Urothelium cell line (cell line): Measurements from ENCODE around the gene GRID1.

Source experiments
- DNase-seq: peaks from one replicate; pipeline ENCODE4 v3.0.0; 2011; ENCODE audit warnings: low spot score, mixed read lengths
- FAIRE-seq: peaks from 2 replicates; lab custom pipeline; 2011; peaks lifted over from hg19 to GRCh38; lab: Jason Lieb, UNC

GRID1 gene

DNA sequence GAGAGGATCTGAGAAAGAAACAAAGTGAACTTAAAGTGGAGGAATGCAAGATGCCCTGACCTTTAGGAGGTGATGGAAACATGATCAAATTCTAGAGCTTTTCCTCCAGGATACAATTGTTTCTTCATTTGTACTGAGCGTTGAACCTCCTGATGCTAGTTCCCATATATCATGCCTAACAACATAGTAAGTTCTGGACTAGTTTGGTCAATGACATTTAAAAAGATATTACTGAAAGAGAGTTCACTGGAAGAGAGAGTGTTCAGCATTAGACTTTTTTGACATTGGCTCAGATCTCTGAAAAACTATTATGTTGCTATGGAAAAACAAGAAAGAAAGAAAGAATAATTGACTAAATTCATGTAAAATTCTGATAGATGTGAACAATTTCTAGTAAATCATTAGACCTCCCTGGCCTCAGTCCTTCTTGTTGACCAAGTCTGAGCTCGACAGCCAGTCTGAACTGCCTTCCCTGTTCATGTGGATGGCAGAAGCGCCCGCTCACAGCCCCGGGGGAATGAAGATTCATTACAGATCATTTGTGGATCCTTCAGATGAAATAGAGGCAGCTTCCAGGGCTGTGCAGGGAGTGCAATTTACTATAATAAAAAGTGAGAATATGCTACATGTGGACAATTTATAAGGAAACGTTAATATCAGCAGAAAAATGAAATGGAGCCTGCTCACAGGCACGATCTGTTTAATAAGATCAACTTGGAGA lies 442.1 kb downstream of the GRID1 start:
- DNase-seq (no peak), FAIRE-seq (no peak)

DNA sequence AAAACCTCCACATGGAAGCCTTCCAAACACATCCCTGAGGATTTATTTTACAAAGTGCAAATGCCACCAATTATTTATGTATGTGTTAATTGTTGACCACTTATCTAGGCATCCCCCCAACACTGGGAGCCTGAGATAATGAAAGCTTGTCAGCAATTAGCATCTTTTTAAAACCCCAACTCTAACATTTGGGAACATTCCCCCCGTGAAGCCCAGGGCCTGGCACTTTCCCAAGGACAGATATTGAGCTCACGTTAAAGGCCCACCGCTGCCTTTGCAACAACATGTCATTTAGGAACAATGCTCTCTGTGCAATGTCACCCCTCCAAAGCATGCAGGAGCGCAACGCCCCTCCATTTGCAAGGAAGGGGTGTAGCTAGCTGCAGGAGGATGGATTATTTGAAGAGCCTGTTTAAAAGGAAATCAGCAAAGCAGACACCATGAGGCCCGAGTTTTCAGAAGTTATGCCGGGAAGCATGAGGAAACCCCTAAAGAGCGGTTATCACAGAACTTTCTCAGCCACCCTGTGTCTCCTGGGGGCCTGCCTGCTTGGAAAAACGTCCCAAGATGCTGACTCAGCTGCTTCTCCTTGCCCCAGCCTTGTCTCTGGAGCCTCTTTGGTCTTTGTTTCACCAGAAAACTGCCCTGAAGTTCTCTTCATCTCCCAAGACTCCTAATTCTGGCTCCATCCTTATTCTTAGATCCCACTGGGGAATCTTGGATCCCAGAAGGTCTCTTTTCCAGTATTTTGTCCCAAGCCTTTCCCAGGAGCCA lies 444.1 kb downstream of the GRID1 start:
- DNase-seq, result no peak
- no peak for FAIRE-seq

DNA sequence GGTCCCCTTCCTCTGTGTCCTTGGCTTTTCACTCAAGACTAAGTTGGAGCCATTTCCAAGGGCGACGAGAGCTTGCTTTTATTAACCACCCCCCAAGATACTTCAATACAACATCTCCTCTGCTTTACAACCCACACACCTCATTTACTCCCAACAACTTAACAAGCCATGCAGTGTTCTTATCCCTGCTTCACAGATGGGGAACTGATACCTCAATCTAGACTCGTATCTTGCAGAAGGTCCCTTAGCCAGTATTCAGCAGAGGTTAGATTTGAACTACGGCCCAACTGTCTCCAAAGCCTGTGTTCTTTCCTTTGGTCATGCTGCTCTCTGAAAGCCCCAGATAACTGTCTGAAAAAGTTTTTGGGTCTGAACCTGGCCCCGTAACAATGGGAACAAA lies 444.8 kb downstream of the GRID1 start:
- no peak for FAIRE-seq
- DNase-seq, result no peak

DNA sequence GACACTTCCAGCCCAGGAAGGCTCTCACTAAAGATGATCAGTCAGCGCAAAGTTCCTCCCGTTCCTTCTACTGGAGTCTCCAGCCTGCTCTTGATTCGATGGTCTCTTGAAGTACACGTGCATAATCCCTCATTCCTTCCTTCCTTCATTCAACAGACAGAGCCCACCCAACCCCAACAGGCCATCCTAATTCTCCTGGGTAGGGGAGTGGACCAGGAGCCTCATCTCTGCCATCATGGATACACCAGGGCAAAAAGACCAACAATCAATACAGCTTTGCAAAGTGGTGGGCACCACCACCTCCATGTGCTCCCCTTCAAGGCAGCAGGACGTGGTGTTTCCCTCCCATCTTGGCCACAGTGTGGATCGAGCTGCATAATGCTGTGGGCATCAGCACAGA lies 446.3 kb downstream of the GRID1 start:
- FAIRE-seq (no peak), DNase-seq (no peak)

GRCh38 chr10:85919491-85920021 lies 447.0 kb downstream of the GRID1 start:
- DNase-seq, result no peak
- no peak for FAIRE-seq

DNA sequence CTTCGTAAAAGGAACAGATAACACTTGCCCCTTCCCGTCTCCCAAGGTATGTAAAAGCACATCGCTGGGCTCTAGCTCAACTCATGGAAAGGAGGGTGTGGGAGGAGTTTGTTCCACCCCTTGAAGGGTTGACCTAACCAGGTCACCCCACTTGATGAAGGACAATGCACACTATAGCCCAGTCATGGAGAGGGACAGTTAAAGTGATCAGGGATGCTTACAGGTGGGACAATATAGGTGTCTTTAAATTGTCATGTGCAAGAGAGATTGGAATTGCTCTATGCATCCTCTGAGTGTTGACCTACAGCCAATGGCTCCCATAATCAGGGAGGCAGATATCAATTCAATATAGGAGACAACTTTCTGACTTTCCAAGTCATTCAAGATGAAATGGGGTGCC lies 448.2 kb downstream of the GRID1 start:
- DNase-seq (no peak), FAIRE-seq (no peak)

DNA sequence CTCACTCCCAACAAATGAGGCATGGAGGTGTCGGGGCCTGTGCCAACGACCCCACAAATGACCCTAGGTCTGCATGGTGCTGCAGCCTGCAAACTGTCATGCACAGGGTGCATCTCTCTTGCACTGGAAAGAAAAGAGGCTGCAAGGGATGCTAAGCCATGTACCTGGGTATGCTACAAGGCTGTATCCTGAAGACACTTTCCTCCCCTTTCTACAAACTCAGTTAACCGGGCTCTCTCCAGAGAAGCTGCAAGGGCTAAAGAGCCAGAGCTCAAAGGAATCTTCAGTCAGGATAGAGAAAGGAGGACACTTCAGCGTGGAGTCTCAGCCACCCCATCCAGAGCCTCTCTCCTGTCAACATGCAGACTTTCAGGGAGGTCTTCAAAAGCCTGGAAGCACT lies 449.0 kb downstream of the GRID1 start:
- DNase-seq (no peak), FAIRE-seq (no peak)

DNA sequence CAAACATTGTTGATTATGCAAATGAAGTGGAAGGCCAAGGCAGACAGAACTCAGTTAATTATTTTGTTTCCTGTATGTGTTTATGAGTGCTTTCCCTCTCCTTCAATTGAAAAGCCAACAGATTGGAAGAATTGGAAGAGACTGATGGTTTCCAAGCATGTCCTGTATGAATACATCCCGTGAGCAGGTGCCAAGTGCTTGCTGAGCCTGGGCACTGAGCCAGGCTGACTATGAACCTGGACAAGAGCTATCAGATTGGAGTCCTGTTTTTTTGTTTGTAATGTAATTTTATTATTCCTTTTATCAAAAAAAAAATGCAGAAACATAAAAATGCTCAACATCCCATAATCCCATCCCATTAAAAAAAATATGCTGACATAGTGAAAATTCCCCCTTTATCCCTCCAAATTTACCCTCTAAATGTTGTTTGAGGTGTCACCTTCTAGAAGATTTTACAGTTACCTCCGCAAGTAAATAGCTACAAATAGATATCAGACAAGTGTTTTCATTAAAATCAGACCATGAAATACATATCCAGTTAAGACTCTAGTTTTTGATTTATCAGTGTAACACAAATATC lies 449.5 kb downstream of the GRID1 start:
- DNase-seq (no peak), FAIRE-seq (no peak)

DNA sequence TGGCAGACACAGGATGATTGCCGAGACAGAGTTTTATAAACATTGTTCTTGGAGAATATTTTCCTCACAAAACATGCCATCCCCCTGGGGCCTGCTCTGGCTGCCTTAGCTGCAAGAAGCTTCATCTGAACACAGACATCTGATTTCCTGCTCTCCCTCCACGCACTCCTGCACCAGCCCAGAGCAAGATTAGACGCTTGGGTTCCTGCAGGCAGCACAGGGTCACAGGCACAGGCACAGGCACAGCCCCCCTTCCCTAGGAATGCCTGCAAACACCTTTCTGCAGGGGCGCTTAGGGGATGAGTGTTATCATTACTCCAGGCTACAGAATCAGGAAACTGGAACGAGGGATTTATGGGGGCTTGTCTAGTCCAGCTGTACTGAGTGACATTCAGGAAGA lies 450.3 kb downstream of the GRID1 start:
- no peak for FAIRE-seq
- no peak for DNase-seq

DNA sequence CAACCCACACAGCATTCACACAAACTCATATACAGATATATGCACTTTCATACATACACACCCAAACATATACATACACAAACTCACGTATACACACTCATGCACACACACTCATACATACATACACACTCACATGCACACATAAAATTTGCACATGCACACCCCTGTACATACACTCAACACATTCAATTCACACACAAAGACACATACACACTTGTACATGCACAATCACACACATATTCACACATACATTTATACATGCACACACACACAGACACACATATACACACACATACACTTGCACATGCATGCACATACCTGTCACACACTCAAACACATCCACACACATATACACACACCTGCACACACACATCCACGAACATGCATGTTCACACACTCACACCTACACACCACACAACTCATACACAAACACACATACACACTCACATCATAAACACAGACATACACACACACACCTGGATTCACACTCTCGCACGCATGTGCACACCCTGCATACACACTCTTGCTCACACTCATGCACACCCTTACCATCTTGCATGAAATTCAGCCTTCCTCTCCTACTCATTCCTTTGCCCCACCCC lies 451.2 kb downstream of the GRID1 start:
- FAIRE-seq (peak; percentile 86), DNase-seq (no peak)

- FAIRE-seq, result no peak
- no peak for DNase-seq
Measured at GRCh38 chr10:85914720-85915119, 451.9 kb downstream of the GRID1 start.

GRCh38 chr10:85908462-85908861 lies 458.1 kb downstream of the GRID1 start:
- no peak for FAIRE-seq
- no peak for DNase-seq

DNA sequence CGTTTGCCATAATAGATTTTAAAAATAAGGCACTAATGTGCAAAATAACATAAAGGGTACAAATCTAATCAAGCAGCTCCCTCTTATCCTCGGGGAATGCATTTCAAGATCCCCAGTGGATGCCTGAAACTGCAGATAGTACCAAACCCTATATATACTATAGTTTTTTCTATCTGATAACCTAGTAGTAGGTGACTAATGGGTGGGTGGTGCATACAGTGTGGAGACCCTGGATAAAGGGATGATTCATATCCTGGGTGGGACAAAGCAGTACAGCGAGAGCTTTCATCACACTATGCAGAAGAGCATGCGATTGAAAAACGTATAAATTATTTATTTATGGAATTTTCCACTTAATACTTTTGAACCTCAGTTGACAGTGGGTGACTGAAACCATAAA lies 464.5 kb downstream of the GRID1 start:
- DNase-seq (no peak), FAIRE-seq (no peak)

GRCh38 chr10:85901599-85901998 lies 465.0 kb downstream of the GRID1 start:
- DNase-seq, result no peak
- FAIRE-seq, result no peak

GRCh38 chr10:85900487-85900886 lies 466.1 kb downstream of the GRID1 start:
- FAIRE-seq (no peak), DNase-seq (no peak)

DNA sequence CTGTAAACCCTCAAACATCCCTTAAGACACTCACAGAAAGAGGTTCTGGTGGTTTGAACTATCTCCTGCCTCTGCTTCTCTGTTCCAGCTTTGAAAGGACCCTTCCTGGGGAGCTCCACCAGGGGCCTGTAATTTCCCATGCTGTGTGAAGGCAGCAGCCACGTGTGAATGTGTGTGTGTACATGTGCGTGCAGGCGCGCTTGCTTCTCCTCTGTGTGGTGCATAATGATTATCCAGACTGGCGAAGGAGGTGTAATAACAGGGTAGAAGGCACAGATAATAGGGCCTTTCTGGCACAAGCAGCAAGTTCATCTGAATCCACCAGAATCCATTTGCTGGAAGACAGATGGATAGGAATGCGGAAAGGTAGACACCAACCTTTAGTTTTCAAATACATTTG lies 466.5 kb downstream of the GRID1 start:
- no peak for DNase-seq
- no peak for FAIRE-seq

GRCh38 chr10:85891472-85891871 lies 475.1 kb downstream of the GRID1 start:
- DNase-seq (no peak), FAIRE-seq (no peak)

DNA sequence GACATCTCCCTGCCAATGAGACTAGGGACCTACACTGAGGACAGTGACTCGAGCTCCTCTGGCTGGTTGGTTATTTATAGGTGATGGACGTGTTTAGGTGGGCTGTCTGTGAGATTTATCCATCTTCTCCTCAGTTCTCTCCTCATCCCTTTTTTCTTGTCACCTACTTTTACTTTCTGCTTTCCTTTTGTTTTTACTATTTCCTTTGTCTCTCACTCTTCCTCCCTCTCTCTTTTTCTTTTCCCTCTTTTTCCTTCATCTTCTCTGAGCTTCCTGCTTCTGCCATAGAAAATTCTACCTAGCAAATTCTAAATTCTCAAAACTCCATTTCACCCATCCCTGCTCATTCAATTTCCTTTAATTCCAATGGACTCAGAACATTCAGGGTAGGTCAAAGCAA lies 478.0 kb downstream of the GRID1 start:
- FAIRE-seq (no peak), DNase-seq (no peak)

GRCh38 chr10:85888004-85888403 lies 478.6 kb downstream of the GRID1 start:
- no peak for FAIRE-seq

GRCh38 chr10:85874208-85874607 lies 492.4 kb downstream of the GRID1 start:
- FAIRE-seq (no peak), DNase-seq (no peak)

More at GRCh38 chr10:85888004-85888403, 478.6 kb downstream of the GRID1 start:
- no peak for DNase-seq

DNA sequence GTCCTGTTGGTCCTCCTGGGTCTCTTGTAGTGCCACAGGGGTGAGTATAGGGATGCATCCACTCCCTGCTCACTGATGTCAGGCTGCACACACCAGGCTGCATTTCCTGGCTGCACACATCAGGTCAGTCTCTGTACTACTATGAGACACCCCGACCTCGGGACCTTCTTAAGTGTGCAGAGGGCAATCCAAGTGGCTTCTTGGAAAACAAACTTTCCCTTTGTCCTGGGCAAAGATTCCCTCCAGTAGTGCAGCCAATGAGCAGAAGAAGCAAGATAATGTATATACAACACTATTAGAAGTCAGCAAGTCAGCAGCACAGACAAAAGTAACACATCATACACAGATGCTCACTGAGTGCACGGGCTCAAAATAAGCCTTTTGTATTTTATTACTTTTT lies 493.5 kb downstream of the GRID1 start:
- DNase-seq, result no peak

More for the DNA sequence above, 493.5 kb downstream of the GRID1 start:
- FAIRE-seq, result no peak
